ENCODE measurements around the gene HLA-DRA.

Gene HLA-DRA

GRCh38 chr6:32436186-32436585 lies 3.5 kb upstream of the HLA-DRA start:
- TF ChIP-seq GLIS1 (tag by site-specific recombination; IDR thresholded peaks at IDR 0.05) (peak; percentile 42; the same call in 1 of the 2 replicates), ZNF24 (tag by site-specific recombination; IDR thresholded peaks at IDR 0.05) (no peak)
- H3K4me1 ChIP-seq (ENCODE audit: control insufficient read depth, insufficient read depth, low read length), result no peaks in the 10 kb centered on the region
- no peak overlapping the region for H3K27ac ChIP-seq (ENCODE audit: extremely low read depth, low read depth, low read length)
- no peaks in the 10 kb centered on the region for H3K36me3 ChIP-seq (ENCODE audit: control insufficient read depth in 2 of 2, insufficient read depth in 1 of 2, low read length in 2 of 2)
- ChIA-PET CTCF (interaction anchor here (1.0 to 2.8 kb wide), 7 partner anchors 23 to 351 kb away, joined by 3 to 10 read pairs (median 5); no protein-coding TSS in a partner anchor), POLR2A (no interaction called here)
- no peaks in the 10 kb centered on the region for H3K9me3 ChIP-seq (ENCODE audit: control insufficient read depth, insufficient read depth, low read depth, low read length)
- H3K4me3 ChIP-seq (ENCODE audit: low read depth, low read length), result no peak overlapping the region

GRCh38 chr6:32436995-32437836 lies 2.5 kb upstream of the HLA-DRA start:
- POLR2A ChIA-PET, result no interaction called here
- TF ChIP-seq ZNF24 (tag by site-specific recombination; IDR thresholded peaks at IDR 0.05), result no peak
- TF ChIP-seq ZNF670 (tag by site-specific recombination; IDR thresholded peaks at IDR 0.05; ENCODE audit: low read depth), result no peak
- TF ChIP-seq ZNF785 (tag by site-specific recombination; IDR thresholded peaks at IDR 0.05), result no peak
- no peak for TF ChIP-seq ZNF223 (tag by site-specific recombination; IDR thresholded peaks at IDR 0.05)
- TF ChIP-seq ZNF623 (tag by site-specific recombination; IDR thresholded peaks at IDR 0.05), result no peak
- no peak for TF ChIP-seq ZNF701 (tag by site-specific recombination; IDR thresholded peaks at IDR 0.05)
- H3K4me1 ChIP-seq (ENCODE audit: control insufficient read depth, insufficient read depth, low read length), result no peaks in the 10 kb centered on the region
- CTCF ChIA-PET, result interaction anchor here (1.0 to 2.8 kb wide), 4 partner anchors 172 to 348 kb away, joined by 3 to 10 read pairs (median 6); no protein-coding TSS in a partner anchor
- no peaks in the 10 kb centered on the region for H3K36me3 ChIP-seq (ENCODE audit: control insufficient read depth in 2 of 2, insufficient read depth in 1 of 2, low read length in 2 of 2)
- no peaks in the 10 kb centered on the region for H3K9me3 ChIP-seq (ENCODE audit: control insufficient read depth, insufficient read depth, low read depth, low read length)
- no peak overlapping the region for H3K27ac ChIP-seq (ENCODE audit: extremely low read depth, low read depth, low read length)
- H3K4me3 ChIP-seq (ENCODE audit: low read depth, low read length), result no peak overlapping the region

GRCh38 chr6:32439139-32439538 lies 548 bp upstream of the HLA-DRA start:
- POLR2A ChIA-PET, result no interaction called here
- CTCF ChIA-PET, result interaction anchor here (0.5 to 1.6 kb wide), 8 partner anchors 10 to 346 kb away, joined by 3 to 7 read pairs (median 3); no protein-coding TSS in a partner anchor
- no peak overlapping the region for H3K27ac ChIP-seq (ENCODE audit: extremely low read depth, low read depth, low read length)
- no peaks in the 10 kb centered on the region for H3K4me1 ChIP-seq (ENCODE audit: control insufficient read depth, insufficient read depth, low read length)
- TF ChIP-seq ZNF354C (tag by site-specific recombination; IDR thresholded peaks at IDR 0.05; ENCODE audit: borderline replicate concordance, low read depth) (no peak), ZNF239 (tag by site-specific recombination; IDR thresholded peaks at IDR 0.05) (no peak), REPIN1 (tag by site-specific recombination; IDR thresholded peaks at IDR 0.05; ENCODE audit: low read depth) (no peak), ZNF398 (tag by site-specific recombination; IDR thresholded peaks at IDR 0.05) (no peak), ZSCAN23 (tag by site-specific recombination; IDR thresholded peaks at IDR 0.05) (no peak), ZNF214 (tag by site-specific recombination; IDR thresholded peaks at IDR 0.05; ENCODE audit: borderline replicate concordance) (no peak), HOXA7 (CRISPR knock-in tag; IDR thresholded peaks at IDR 0.05; ENCODE audit: borderline replicate concordance) (no peak), ZNF76 (tag by site-specific recombination; IDR thresholded peaks at IDR 0.05; ENCODE audit: borderline replicate concordance, low read depth) (no peak), ZNF350 (tag by site-specific recombination; IDR thresholded peaks at IDR 0.05) (no peak), FEZF1 (tag by site-specific recombination; IDR thresholded peaks at IDR 0.05) (no peak), ZNF654 (tag by site-specific recombination; IDR thresholded peaks at IDR 0.05; ENCODE audit: low read depth) (no peak), ZNF132 (tag by site-specific recombination; IDR thresholded peaks at IDR 0.05; ENCODE audit: borderline replicate concordance) (no peak), ZNF658 (tag by site-specific recombination; IDR thresholded peaks at IDR 0.05) (no peak), ZNF280D (tag by site-specific recombination; IDR thresholded peaks at IDR 0.05) (no peak), ZSCAN5A (tag by site-specific recombination; IDR thresholded peaks at IDR 0.05) (no peak), ZNF544 (tag by site-specific recombination; IDR thresholded peaks at IDR 0.05) (no peak)
- H3K36me3 ChIP-seq (ENCODE audit: control insufficient read depth in 2 of 2, insufficient read depth in 1 of 2, low read length in 2 of 2), result no peaks in the 10 kb centered on the region
- H3K4me3 ChIP-seq (ENCODE audit: low read depth, low read length), result no peak overlapping the region
- H3K9me3 ChIP-seq (ENCODE audit: control insufficient read depth, insufficient read depth, low read depth, low read length), result no peaks in the 10 kb centered on the region
